ENCODE data around the gene CAMTA1.

Gene CAMTA1

GRCh38 chr1:7233646-7234470 lies 448.6 kb downstream of the CAMTA1 start:
- H3K9ac ChIP-seq (ENCODE audit: low read length): no peak overlapping the region
- no peaks in the 10 kb centered on the region for H3K36me3 ChIP-seq (ENCODE audit: control insufficient read depth, low read depth, low read length)
- no peaks in the 10 kb centered on the region for H3K9me3 ChIP-seq (ENCODE audit: control insufficient read depth, low read depth, low read length)
- no peaks in the 10 kb centered on the region for H3K27me3 ChIP-seq (ENCODE audit: control insufficient read depth, insufficient read depth, low read length)
- H3K4me3 ChIP-seq (ENCODE audit: low read length): no peak overlapping the region
- H3K4me1 ChIP-seq (ENCODE audit: control insufficient read depth, low read depth, low read length): no peaks in the 10 kb centered on the region
- H3K27ac ChIP-seq (ENCODE audit: low read length): no peak overlapping the region

- Histone ChIP-seq H3K4me1 (ENCODE audit: control insufficient read depth, low read depth, low read length) (no peaks in the 10 kb centered on the region), H3K4me3 (ENCODE audit: low read length) (no peak overlapping the region)
These were observed 449.2 kb downstream of the CAMTA1 start for GRCh38 chr1:7234471-7234755.

GRCh38 chr1:7235871-7236517 lies 450.7 kb downstream of the CAMTA1 start:
- no peaks in the 10 kb centered on the region for H3K9me3 ChIP-seq (ENCODE audit: control insufficient read depth, low read depth, low read length)
- H3K4me3 ChIP-seq (ENCODE audit: low read length): no peak overlapping the region
- H3K9ac ChIP-seq (ENCODE audit: low read length): no peak overlapping the region
- H3K36me3 ChIP-seq (ENCODE audit: control insufficient read depth, low read depth, low read length): no peaks in the 10 kb centered on the region
- H3K27me3 ChIP-seq (ENCODE audit: control insufficient read depth, insufficient read depth, low read length): no peaks in the 10 kb centered on the region
- H3K27ac ChIP-seq (ENCODE audit: low read length): no peak overlapping the region
- H3K4me1 ChIP-seq (ENCODE audit: control insufficient read depth, low read depth, low read length): no peaks in the 10 kb centered on the region

More at GRCh38 chr1:7234471-7234755, 449.2 kb downstream of the CAMTA1 start:
- Histone ChIP-seq H3K9ac (ENCODE audit: low read length) (no peak overlapping the region), H3K36me3 (ENCODE audit: control insufficient read depth, low read depth, low read length) (no peaks in the 10 kb centered on the region), H3K9me3 (ENCODE audit: control insufficient read depth, low read depth, low read length) (no peaks in the 10 kb centered on the region), H3K27me3 (ENCODE audit: control insufficient read depth, insufficient read depth, low read length) (no peaks in the 10 kb centered on the region), H3K27ac (ENCODE audit: low read length) (no peak overlapping the region)

- Histone ChIP-seq H3K36me3 (ENCODE audit: control insufficient read depth, low read depth, low read length) (no peaks in the 10 kb centered on the region), H3K9ac (ENCODE audit: low read length) (no peak overlapping the region), H3K4me3 (ENCODE audit: low read length) (no peak overlapping the region), H3K27ac (ENCODE audit: low read length) (no peak overlapping the region), H3K4me1 (ENCODE audit: control insufficient read depth, low read depth, low read length) (no peaks in the 10 kb centered on the region), H3K27me3 (ENCODE audit: control insufficient read depth, insufficient read depth, low read length) (no peaks in the 10 kb centered on the region), H3K9me3 (ENCODE audit: control insufficient read depth, low read depth, low read length) (no peaks in the 10 kb centered on the region)
These were observed 451.7 kb downstream of the CAMTA1 start for GRCh38 chr1:7236844-7237515.

- no peak overlapping the region for H3K4me3 ChIP-seq (ENCODE audit: low read length)
- no peaks in the 10 kb centered on the region for H3K27me3 ChIP-seq (ENCODE audit: control insufficient read depth, insufficient read depth, low read length)
- no peak overlapping the region for H3K27ac ChIP-seq (ENCODE audit: low read length)
- no peak overlapping the region for H3K9ac ChIP-seq (ENCODE audit: low read length)
- H3K36me3 ChIP-seq (ENCODE audit: control insufficient read depth, low read depth, low read length): no peaks in the 10 kb centered on the region
- H3K4me1 ChIP-seq (ENCODE audit: control insufficient read depth, low read depth, low read length): no peaks in the 10 kb centered on the region
- no peaks in the 10 kb centered on the region for H3K9me3 ChIP-seq (ENCODE audit: control insufficient read depth, low read depth, low read length)
These were observed 461.9 kb downstream of the CAMTA1 start for GRCh38 chr1:7247158-7247557.

GRCh38 chr1:7247791-7248548 lies 462.7 kb downstream of the CAMTA1 start:
- Histone ChIP-seq H3K9ac (ENCODE audit: low read length) (no peak overlapping the region), H3K4me1 (ENCODE audit: control insufficient read depth, low read depth, low read length) (no peaks in the 10 kb centered on the region), H3K4me3 (ENCODE audit: low read length) (no peak overlapping the region), H3K36me3 (ENCODE audit: control insufficient read depth, low read depth, low read length) (no peaks in the 10 kb centered on the region), H3K27me3 (ENCODE audit: control insufficient read depth, insufficient read depth, low read length) (no peaks in the 10 kb centered on the region), H3K9me3 (ENCODE audit: control insufficient read depth, low read depth, low read length) (no peaks in the 10 kb centered on the region), H3K27ac (ENCODE audit: low read length) (no peak overlapping the region)

- Histone ChIP-seq H3K36me3 (ENCODE audit: control insufficient read depth, low read depth, low read length) (no peaks in the 10 kb centered on the region), H3K4me3 (ENCODE audit: low read length) (no peak overlapping the region), H3K9me3 (ENCODE audit: control insufficient read depth, low read depth, low read length) (no peaks in the 10 kb centered on the region), H3K27ac (ENCODE audit: low read length) (no peak overlapping the region), H3K4me1 (ENCODE audit: control insufficient read depth, low read depth, low read length) (no peaks in the 10 kb centered on the region), H3K9ac (ENCODE audit: low read length) (no peak overlapping the region), H3K27me3 (ENCODE audit: control insufficient read depth, insufficient read depth, low read length) (no peaks in the 10 kb centered on the region)
These were observed 463.4 kb downstream of the CAMTA1 start for GRCh38 chr1:7248549-7249199.

- no peak overlapping the region for H3K4me3 ChIP-seq (ENCODE audit: low read length)
- H3K27me3 ChIP-seq (ENCODE audit: control insufficient read depth, insufficient read depth, low read length): no peaks in the 10 kb centered on the region
- no peaks in the 10 kb centered on the region for H3K36me3 ChIP-seq (ENCODE audit: control insufficient read depth, low read depth, low read length)
These were observed 464.3 kb downstream of the CAMTA1 start for GRCh38 chr1:7249516-7249915.

GRCh38 chr1:7250176-7250575 lies 464.9 kb downstream of the CAMTA1 start:
- H3K4me1 ChIP-seq (ENCODE audit: control insufficient read depth, low read depth, low read length): no peaks in the 10 kb centered on the region

More at GRCh38 chr1:7249516-7249915, 464.3 kb downstream of the CAMTA1 start:
- no peaks in the 10 kb centered on the region for H3K9me3 ChIP-seq (ENCODE audit: control insufficient read depth, low read depth, low read length)
- no peak overlapping the region for H3K9ac ChIP-seq (ENCODE audit: low read length)
- no peaks in the 10 kb centered on the region for H3K4me1 ChIP-seq (ENCODE audit: control insufficient read depth, low read depth, low read length)
- no peak overlapping the region for H3K27ac ChIP-seq (ENCODE audit: low read length)

GRCh38 chr1:7250597-7251453 lies 465.6 kb downstream of the CAMTA1 start:
- Histone ChIP-seq H3K27me3 (ENCODE audit: control insufficient read depth, insufficient read depth, low read length) (no peaks in the 10 kb centered on the region), H3K4me1 (ENCODE audit: control insufficient read depth, low read depth, low read length) (no peaks in the 10 kb centered on the region), H3K4me3 (ENCODE audit: low read length) (no peak overlapping the region)

More at GRCh38 chr1:7250176-7250575, 464.9 kb downstream of the CAMTA1 start:
- H3K9me3 ChIP-seq (ENCODE audit: control insufficient read depth, low read depth, low read length): no peaks in the 10 kb centered on the region
- no peaks in the 10 kb centered on the region for H3K36me3 ChIP-seq (ENCODE audit: control insufficient read depth, low read depth, low read length)
- H3K27ac ChIP-seq (ENCODE audit: low read length): no peak overlapping the region
- H3K4me3 ChIP-seq (ENCODE audit: low read length): no peak overlapping the region
- H3K9ac ChIP-seq (ENCODE audit: low read length): no peak overlapping the region
- H3K27me3 ChIP-seq (ENCODE audit: control insufficient read depth, insufficient read depth, low read length): no peaks in the 10 kb centered on the region

More at GRCh38 chr1:7250597-7251453, 465.6 kb downstream of the CAMTA1 start:
- Histone ChIP-seq H3K9me3 (ENCODE audit: control insufficient read depth, low read depth, low read length) (no peaks in the 10 kb centered on the region), H3K9ac (ENCODE audit: low read length) (no peak overlapping the region), H3K36me3 (ENCODE audit: control insufficient read depth, low read depth, low read length) (no peaks in the 10 kb centered on the region), H3K27ac (ENCODE audit: low read length) (no peak overlapping the region)
